Effector memory CD4-positive, alpha-beta T cell (primary cell): ENCODE data around the gene SULT1C4.
"Not testable (repeated sequence)": the region's sequence is repeated elsewhere in the genome, so short reads cannot be mapped to it uniquely, and the experiment has no call there.

Source experiments
- DNase-seq, 3 donors: peaks; one replicate each; pipeline ENCODE4 v3.0.0-alpha.2; 2020
- H3K27ac ChIP-seq: 2 replicates; pipeline ENCODE4 v1.7.0; 2013; ENCODE audit warnings: mild to moderate bottlenecking, low read length, moderate library complexity; ENCODE audit not compliant: insufficient read depth, poor library complexity, severe bottlenecking
- H3K27me3 ChIP-seq: replicated peaks from 2 replicates; pipeline ENCODE4 v1.7.0; 2013; ENCODE audit warnings: mild to moderate bottlenecking, low read length; ENCODE audit not compliant: insufficient read depth, control insufficient read depth, poor library complexity, severe bottlenecking
- H3K36me3 ChIP-seq: 2 replicates; pipeline ENCODE4 v1.7.0; 2013; ENCODE audit warnings: mild to moderate bottlenecking, low read length, moderate library complexity; ENCODE audit not compliant: control insufficient read depth, insufficient read depth
- H3K4me1 ChIP-seq: 2 replicates; pipeline ENCODE4 v1.7.0; 2013; ENCODE audit warnings: low read length, mild to moderate bottlenecking; ENCODE audit not compliant: control insufficient read depth, insufficient read depth, poor library complexity, severe bottlenecking
- H3K4me3 ChIP-seq: 2 replicates; pipeline ENCODE4 v1.7.0; 2013; ENCODE audit warnings: low read length, low read depth, mild to moderate bottlenecking; ENCODE audit not compliant: insufficient read depth, poor library complexity, severe bottlenecking
- H3K9me3 ChIP-seq: 2 replicates; pipeline ENCODE4 v1.7.0; 2013; ENCODE audit warnings: mild to moderate bottlenecking, low read length, moderate library complexity; ENCODE audit not compliant: control insufficient read depth

SULT1C4 gene

GRCh38 chr2:108355906-108356734, 21.6 kb upstream of the SULT1C4 start:
- no peaks in the 10 kb centered on the region for H3K36me3 ChIP-seq
- no peak overlapping the region for H3K4me3 ChIP-seq

GRCh38 chr2:108359336-108359735, 18.4 kb upstream of the SULT1C4 start:
- H3K27me3 ChIP-seq, H3K4me3 ChIP-seq, H3K27ac ChIP-seq, H3K9me3 ChIP-seq, DNase-seq, H3K4me1 ChIP-seq, H3K36me3 ChIP-seq: not testable (repeated sequence)

More at GRCh38 chr2:108355906-108356734, 21.6 kb upstream of the SULT1C4 start:
- H3K27ac ChIP-seq = no peak overlapping the region
- DNase-seq = no peak
- H3K27me3 ChIP-seq = no peaks in the 10 kb centered on the region
- no peaks in the 10 kb centered on the region for H3K4me1 ChIP-seq
- no peaks in the 10 kb centered on the region for H3K9me3 ChIP-seq

- no peaks in the 10 kb centered on the region for H3K4me1 ChIP-seq
Measured at GRCh38 chr2:108360776-108361468, 16.8 kb upstream of the SULT1C4 start.

GRCh38 chr2:108363024-108363907, 14.5 kb upstream of the SULT1C4 start:
- Histone ChIP-seq H3K27me3 (no peaks in the 10 kb centered on the region), H3K36me3 (no peaks in the 10 kb centered on the region), H3K27ac (no peak overlapping the region), H3K4me1 (no peaks in the 10 kb centered on the region), H3K4me3 (no peak overlapping the region), H3K9me3 (no peaks in the 10 kb centered on the region)
- no peak for DNase-seq

More at GRCh38 chr2:108360776-108361468, 16.8 kb upstream of the SULT1C4 start:
- H3K9me3 ChIP-seq = no peaks in the 10 kb centered on the region
- H3K4me3 ChIP-seq = no peak overlapping the region
- DNase-seq = no peak
- H3K27ac ChIP-seq = no peak overlapping the region
- H3K36me3 ChIP-seq = no peaks in the 10 kb centered on the region
- H3K27me3 ChIP-seq = no peaks in the 10 kb centered on the region

- no peaks in the 10 kb centered on the region for H3K36me3 ChIP-seq
- H3K4me3 ChIP-seq = no peak overlapping the region
- no peak for DNase-seq
- no peaks in the 10 kb centered on the region for H3K9me3 ChIP-seq
- no peaks in the 10 kb centered on the region for H3K27me3 ChIP-seq
- no peak overlapping the region for H3K27ac ChIP-seq
- no peaks in the 10 kb centered on the region for H3K4me1 ChIP-seq
Measured at GRCh38 chr2:108363908-108364225, 13.9 kb upstream of the SULT1C4 start.

GRCh38 chr2:108364676-108365297, 13.0 kb upstream of the SULT1C4 start:
- Histone ChIP-seq H3K4me1 (no peaks in the 10 kb centered on the region), H3K4me3 (no peak overlapping the region), H3K36me3 (no peaks in the 10 kb centered on the region), H3K9me3 (no peaks in the 10 kb centered on the region), H3K27ac (no peak overlapping the region), H3K27me3 (no peaks in the 10 kb centered on the region)
- no peak for DNase-seq

- DNase-seq = no peak
- no peaks in the 10 kb centered on the region for H3K9me3 ChIP-seq
- H3K36me3 ChIP-seq = no peaks in the 10 kb centered on the region
- no peaks in the 10 kb centered on the region for H3K4me1 ChIP-seq
- H3K27ac ChIP-seq = no peak overlapping the region
- H3K27me3 ChIP-seq = no peaks in the 10 kb centered on the region
- no peak overlapping the region for H3K4me3 ChIP-seq
Measured at GRCh38 chr2:108365656-108366055, 12.1 kb upstream of the SULT1C4 start.

GRCh38 chr2:108367014-108367413, 10.7 kb upstream of the SULT1C4 start:
- Histone ChIP-seq H3K9me3 (no peaks in the 10 kb centered on the region), H3K27me3 (no peaks in the 10 kb centered on the region), H3K36me3 (no peaks in the 10 kb centered on the region), H3K4me1 (no peaks in the 10 kb centered on the region), H3K27ac (no peak overlapping the region), H3K4me3 (no peak overlapping the region)
- no peak for DNase-seq

- H3K9me3 ChIP-seq = no peaks in the 10 kb centered on the region
- no peak overlapping the region for H3K4me3 ChIP-seq
- H3K27ac ChIP-seq = no peak overlapping the region
- H3K27me3 ChIP-seq = no peaks in the 10 kb centered on the region
- DNase-seq = no peak
- no peaks in the 10 kb centered on the region for H3K36me3 ChIP-seq
- H3K4me1 ChIP-seq = no peaks in the 10 kb centered on the region
Measured at GRCh38 chr2:108367561-108368175, 10.1 kb upstream of the SULT1C4 start.
